Common myeloid progenitor, CD34-positive (primary cell): ENCODE data around the gene GBP2.
"Not testable (repeated sequence)": the region's sequence is repeated elsewhere in the genome, so short reads cannot be mapped to it uniquely, and the experiment has no call there.

Source experiments
- CTCF ChIA-PET: fragments of 350-600 bp; sonication (Branson Sonifier 250); formaldehyde crosslinking; loops from one replicate; lab custom pipeline; 2021; ENCODE audit warnings: antibody characterized with exemption; lab: Charles Lee
- POLR2A ChIA-PET: fragments of 350-600 bp; sonication (Branson Sonifier 250); formaldehyde crosslinking; loops from one replicate; lab custom pipeline; 2021; ENCODE audit warnings: antibody characterized with exemption; lab: Charles Lee
- DNase-seq, 3 donors: peaks; one replicate each; pipeline versions ENCODE4 v3.0.0 to v3.0.0-alpha.2; 2013
- H3K27ac ChIP-seq, 2 experiments: 1 replicate in 1 of 2; 2 replicates in 1 of 2; pipeline ENCODE4 v1.7.0; 2013; ENCODE audit warnings: inconsistent platforms in 2 of 2, low read length in 2 of 2, mild to moderate bottlenecking in 2 of 2, low read depth in 1 of 2, moderate library complexity in 1 of 2; ENCODE audit not compliant: severe bottlenecking in 2 of 2, insufficient read depth in 1 of 2, poor library complexity in 1 of 2
- H3K27me3 ChIP-seq, 5 experiments: replicated peaks in 2 of 5; 1 replicate in 3 of 5; 2 replicates in 2 of 5; pipeline versions ENCODE4 v1.6.1 to v1.7.0; 2013; ENCODE audit warnings: low read length in 4 of 5, mild to moderate bottlenecking in 2 of 5, moderate library complexity in 2 of 5, inconsistent platforms in 1 of 5; ENCODE audit not compliant: insufficient read depth in 5 of 5, control insufficient read depth in 4 of 5
- H3K36me3 ChIP-seq, 4 experiments: 1 replicate in 2 of 4; 2 replicates in 2 of 4; pipeline versions ENCODE4 v1.6.1 to v1.7.0; 2013; ENCODE audit warnings: low read length in 3 of 4, control low read depth in 1 of 4, mild to moderate bottlenecking in 1 of 4; ENCODE audit not compliant: control insufficient read depth in 4 of 4, insufficient read depth in 4 of 4
- H3K4me1 ChIP-seq, 4 experiments: 1 replicate in 3 of 4; 2 replicates in 1 of 4; pipeline versions ENCODE4 v1.6.1 to v1.7.1; 2013; ENCODE audit warnings: low read length in 3 of 4, mild to moderate bottlenecking in 3 of 4, control low read depth in 1 of 4, inconsistent platforms in 1 of 4, moderate library complexity in 1 of 4; ENCODE audit not compliant: control insufficient read depth in 4 of 4, insufficient read depth in 4 of 4; ENCODE audit errors: control extremely low read depth in 1 of 4
- H3K4me3 ChIP-seq, 7 experiments: 1 replicate in 4 of 7; 2 replicates in 3 of 7; pipeline versions ENCODE4 v1.5.1 to v1.7.0; 2013; ENCODE audit warnings: mild to moderate bottlenecking in 7 of 7, low read length in 6 of 7, moderate library complexity in 6 of 7, inconsistent platforms in 2 of 7, low read depth in 2 of 7, control low read depth in 1 of 7; ENCODE audit not compliant: insufficient read depth in 4 of 7, control insufficient read depth in 1 of 7; ENCODE audit errors: extremely low read depth in 1 of 7
- H3K9me3 ChIP-seq, 5 experiments: 1 replicate in 4 of 5; 2 replicates in 1 of 5; pipeline versions ENCODE4 v1.6.1 to v1.7.1; 2013; ENCODE audit warnings: low read length in 4 of 5, mild to moderate bottlenecking in 2 of 5, inconsistent platforms in 1 of 5, low read depth in 1 of 5, moderate library complexity in 1 of 5; ENCODE audit not compliant: control insufficient read depth in 4 of 5, insufficient read depth in 2 of 5; ENCODE audit errors: control extremely low read depth in 1 of 5
- WGBS: methylation state at CpG from one replicate; pipeline ENCODE4 v1.1.5; 2013; ENCODE audit not compliant: insufficient coverage; 5-methylcytosine and 5-hydroxymethylcytosine counted together

Gene GBP2

GRCh38 chr1:89146721-89147120 is 20.8 kb upstream of the GBP2 start:
- H3K4me3 ChIP-seq, result no peak overlapping the region
- CTCF ChIA-PET, result interaction anchor here (0.6 kb wide), 1 partner anchor 108 kb away, joined by 3 read pairs; no protein-coding TSS in a partner anchor
- H3K9me3 ChIP-seq, result no peaks in the 10 kb centered on the region
- no peaks in the 10 kb centered on the region for H3K27me3 ChIP-seq
- no peak overlapping the region for H3K27ac ChIP-seq
- WGBS, result no CpG with 5 or more reads among the region's 3 CpGs
- H3K4me1 ChIP-seq, result no peaks in the 10 kb centered on the region
- DNase-seq, result no peak
- no peaks in the 10 kb centered on the region for H3K36me3 ChIP-seq
- POLR2A ChIA-PET, result no interaction called here

DNA sequence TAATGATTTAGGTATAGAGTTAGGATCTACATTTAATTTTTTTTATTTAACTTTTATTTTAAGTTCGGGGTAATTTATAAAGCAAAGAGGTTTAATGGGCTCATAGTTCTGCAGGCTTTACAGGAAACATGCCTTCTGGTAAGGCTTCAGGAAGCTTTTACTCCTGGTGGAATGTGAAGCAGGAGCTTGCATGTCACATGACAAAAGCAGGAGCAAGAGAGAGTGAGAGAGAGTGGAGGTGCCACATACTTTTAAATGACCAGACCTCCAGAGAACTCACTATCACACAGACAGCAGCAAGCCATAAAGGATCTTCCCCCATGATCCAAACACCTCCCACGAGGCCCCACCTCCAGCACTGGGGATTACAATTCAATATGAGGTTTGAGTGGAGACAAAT is 17.6 kb upstream of the GBP2 start:
- H3K27ac ChIP-seq, result no peak overlapping the region
- H3K36me3 ChIP-seq, result no peaks in the 10 kb centered on the region
- CTCF ChIA-PET, result interaction anchor here (1.5 kb wide), 1 partner anchor 10 kb away, joined by 5 read pairs; no protein-coding TSS in a partner anchor
- no peaks in the 10 kb centered on the region for H3K27me3 ChIP-seq
- no CpG with 5 or more reads among the region's 2 CpGs for WGBS
- POLR2A ChIA-PET, result no interaction called here
- no peak for DNase-seq
- no peaks in the 10 kb centered on the region for H3K9me3 ChIP-seq
- no peak overlapping the region for H3K4me3 ChIP-seq
- H3K4me1 ChIP-seq, result no peaks in the 10 kb centered on the region

GRCh38 chr1:89142160-89142559 is 16.2 kb upstream of the GBP2 start:
- H3K27ac ChIP-seq, result no peak overlapping the region
- CTCF ChIA-PET, result interaction anchor here (1.5 kb wide), 1 partner anchor 72 kb away, joined by 3 read pairs; no protein-coding TSS in a partner anchor
- no peaks in the 10 kb centered on the region for H3K4me1 ChIP-seq
- POLR2A ChIA-PET, result no interaction called here
- H3K9me3 ChIP-seq, result no peaks in the 10 kb centered on the region
- DNase-seq, result no peak
- no peaks in the 10 kb centered on the region for H3K27me3 ChIP-seq
- WGBS, result 100% methylated on average over 2 of the region's 4 CpGs
- H3K36me3 ChIP-seq, result no peaks in the 10 kb centered on the region
- H3K4me3 ChIP-seq, result no peak overlapping the region

DNA sequence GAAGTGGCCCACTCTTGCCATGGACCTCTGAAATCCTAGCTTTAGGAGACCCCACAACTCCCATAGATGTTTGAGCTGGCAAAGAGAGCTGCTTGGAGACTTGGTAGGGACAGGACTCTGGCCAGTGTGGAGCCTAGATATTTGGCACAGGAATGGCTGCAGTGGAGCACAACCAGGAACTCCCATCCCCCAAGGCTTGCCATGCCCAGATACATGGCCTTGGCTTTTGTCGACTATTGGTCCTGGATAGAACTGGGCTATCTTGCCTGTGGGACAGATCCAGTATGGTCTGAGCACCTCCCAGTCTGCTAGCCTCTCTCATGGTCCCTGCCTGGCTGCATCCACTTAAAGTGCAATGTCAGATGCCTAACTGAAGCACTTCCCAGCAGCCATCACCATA is 7.8 kb upstream of the GBP2 start:
- DNase-seq, result no peak
- WGBS, result 100% methylated on average over 1 of the region's 1 CpG
- no peaks in the 10 kb centered on the region for H3K36me3 ChIP-seq
- CTCF ChIA-PET, result interaction anchor here (0.7 to 2.0 kb wide), 4 partner anchors 10 to 177 kb away, joined by 3 to 5 read pairs (median 3); partner anchors contain the start of gene GBP5
- POLR2A ChIA-PET, result no interaction called here
- no peaks in the 10 kb centered on the region for H3K9me3 ChIP-seq
- peaks cover 12 to 17% (median 16%) of the 10 kb centered on the region in 4 experiments for H3K4me1 ChIP-seq
- H3K4me3 ChIP-seq, result no peak overlapping the region
- H3K27me3 ChIP-seq, result no peaks in the 10 kb centered on the region
- H3K27ac ChIP-seq, result no peak overlapping the region

DNA sequence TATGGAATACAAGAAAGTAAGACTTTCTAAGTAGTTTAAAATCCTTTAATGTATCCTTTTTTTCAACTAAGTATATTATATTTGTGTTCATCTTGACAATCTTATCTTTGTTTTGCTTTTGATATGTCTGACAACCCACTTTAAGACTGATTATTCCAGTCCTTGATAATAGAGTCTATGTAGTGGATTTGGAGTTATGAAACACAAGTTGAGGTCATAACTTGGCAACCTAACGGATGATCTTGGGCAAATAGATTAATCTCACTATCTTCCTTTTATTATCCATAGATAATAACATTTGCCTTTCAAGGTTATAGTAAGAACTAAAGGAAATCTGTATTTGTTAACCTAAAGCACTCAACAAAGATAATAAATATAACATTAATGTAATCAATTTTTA is 4.8 kb upstream of the GBP2 start:
- no peak for DNase-seq
- Histone ChIP-seq H3K27ac (no peak overlapping the region), H3K4me3 (no peak overlapping the region), H3K36me3 (no peaks in the 10 kb centered on the region), H3K4me1 (peaks cover 23 to 39% (median 32%) of the 10 kb centered on the region in 4 experiments), H3K9me3 (no peaks in the 10 kb centered on the region), H3K27me3 (no peaks in the 10 kb centered on the region)
- POLR2A ChIA-PET, result no interaction called here
- WGBS, result no CpG with 5 or more reads among the region's 1 CpG
- CTCF ChIA-PET, result no interaction called here

DNA sequence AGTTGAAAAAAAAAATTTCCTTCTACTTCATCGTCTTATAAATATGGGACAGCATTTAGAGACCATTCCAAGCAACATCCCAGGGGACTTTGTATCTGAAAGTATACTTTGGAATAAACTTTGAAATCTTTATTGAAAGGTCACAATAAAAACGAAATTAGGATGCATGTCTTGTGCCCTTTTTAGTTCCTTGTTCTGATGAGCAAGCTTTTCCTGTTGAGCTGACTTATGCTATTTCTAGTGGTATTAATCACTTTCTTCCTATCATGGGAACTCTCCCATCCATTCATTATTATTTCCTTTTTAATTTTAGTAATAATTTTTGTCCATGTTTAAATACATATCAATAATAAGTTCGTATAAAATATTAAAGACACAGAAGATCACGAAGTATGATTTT is 4.0 kb upstream of the GBP2 start:
- H3K36me3 ChIP-seq, result no peaks in the 10 kb centered on the region
- H3K27me3 ChIP-seq, result no peaks in the 10 kb centered on the region
- ChIA-PET CTCF (no interaction called here), POLR2A (no interaction called here)
- H3K27ac ChIP-seq, result no peak overlapping the region
- H3K4me1 ChIP-seq, result peaks cover 27 to 44% (median 38%) of the 10 kb centered on the region in 4 experiments
- H3K9me3 ChIP-seq, result no peaks in the 10 kb centered on the region
- H3K4me3 ChIP-seq, result no peak overlapping the region
- DNase-seq, result peak in 2 of 3 donors; percentile 27 to 43
- 40% methylated on average over 2 of the region's 4 CpGs for WGBS

DNA sequence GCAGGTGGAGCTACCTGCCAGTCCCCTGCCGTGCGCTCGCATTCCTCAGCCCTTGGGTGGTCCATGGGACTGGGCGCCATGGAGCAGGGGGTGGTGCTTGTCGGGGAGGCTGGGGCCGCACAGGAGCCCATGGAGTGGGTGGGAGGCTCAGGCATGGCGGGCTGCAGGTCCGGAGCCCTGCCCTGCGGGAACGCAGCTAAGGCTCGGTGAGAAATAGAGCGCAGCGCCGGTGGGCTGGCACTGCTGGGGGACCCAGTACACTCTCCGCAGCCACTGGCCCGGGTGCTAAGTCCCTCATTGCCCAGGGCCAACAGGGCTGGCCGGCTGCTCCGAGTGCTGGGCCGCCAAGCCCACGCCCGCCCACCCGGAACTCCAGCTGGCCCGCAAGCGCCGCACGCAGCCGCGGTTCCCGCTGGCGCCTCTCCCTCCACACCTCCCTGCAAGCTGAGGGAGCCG is 2.1 kb upstream of the GBP2 start:
- CTCF ChIA-PET, result interaction anchor here (0.8 kb wide), 1 partner anchor 67 kb away, joined by 3 read pairs; no protein-coding TSS in a partner anchor
- H3K9me3 ChIP-seq, H3K4me3 ChIP-seq, POLR2A ChIA-PET, H3K27me3 ChIP-seq, H3K36me3 ChIP-seq, DNase-seq: not testable (repeated sequence)
- over 99% methylated on average over 20 of the region's 31 CpGs for WGBS
- H3K4me1 ChIP-seq, result peaks cover 35 to 59% (median 38%) of the 10 kb centered on the region in 4 experiments
- peak overlapping the region in 1 of 2 experiments; percentile 76 for H3K27ac ChIP-seq
